Adrenal gland (tissue), 12 donors: ENCODE results near the gene YWHAH. TPM values are rescaled to one million over a fixed set of nuclear protein-coding genes. Genes with fewer than 3 reads are reported as not detected.

Experiments
- DNase-seq, 7 donors: peaks; one replicate each; pipeline ENCODE4 v3.0.0-alpha.2; 2019 to 2020
- H3K27ac ChIP-seq, 5 donors: fragments of 200-600 bp; sonication (generic) in 4 of 5; 1 replicate in 3 of 5; 2 replicates in 2 of 5; pipeline versions ENCODE4 v1.5.1 to v1.8.0; 2016 to 2020; ENCODE audit warnings: mild to moderate bottlenecking in 1 of 5
- H3K27me3 ChIP-seq: fragments of 200-600 bp; 2 replicates; pipeline ENCODE4 v1.8.0; 2021
- H3K36me3 ChIP-seq, 2 donors: fragments of 200-600 bp; replicated peaks in 1 of 2; 1 replicate in 1 of 2; 2 replicates in 1 of 2; pipeline versions ENCODE4 v1.5.1 to v1.8.0; 2018 to 2022
- H3K4me1 ChIP-seq, 2 donors: fragments of 200-600 bp; replicated peaks in 1 of 2; 1 replicate in 1 of 2; 2 replicates in 1 of 2; pipeline versions ENCODE4 v1.5.1 to v1.8.0; 2018 to 2021
- H3K4me3 ChIP-seq, 4 donors: fragments of 200-600 bp; sonication (generic) in 3 of 4; one replicate each; pipeline ENCODE4 v1.5.1; 2016 to 2018
- H3K9me3 ChIP-seq, 3 donors: fragments of 200-600 bp; sonication (generic) in 1 of 3; replicated peaks in 1 of 3; 1 replicate in 2 of 3; 2 replicates in 1 of 3; pipeline versions ENCODE4 v1.5.1 to v1.8.0; 2016 to 2021
- CTCF ChIP-seq, 6 experiments: fragments of 450-650 bp in 4 of 6; fragments of 200-600 bp in 2 of 6; sonication (generic) in 1 of 6; IDR thresholded peaks; 1 replicate in 5 of 6; 2 replicates in 1 of 6; pipeline versions ENCODE4 v1.5.1 to v1.8.0; 2016 to 2021; ENCODE audit warnings: antibody characterized with exemption in 6 of 6, mild to moderate bottlenecking in 2 of 6, moderate library complexity in 1 of 6
- POLR2A ChIP-seq, 2 donors: fragments of 450-650 bp; IDR thresholded peaks; one replicate each; pipeline ENCODE4 v1.6.1; 2017; ENCODE audit warnings: antibody characterized with exemption in 2 of 2, mild to moderate bottlenecking in 2 of 2, moderate library complexity in 1 of 2
- WGBS, 4 donors: extraction: QIAGEN DNeasy Blood & Tissue Kit in 2 of 4; methylation state at CpG; one replicate each; pipeline versions ENCODE4 v1.1.5 to v1.1.7; 2013 to 2017; 5-methylcytosine and 5-hydroxymethylcytosine counted together
- intact Hi-C, 2 donors: fragments of 100-400 bp; cut with DNase I; formaldehyde crosslinking; loops; one replicate each; pipeline versions ENCODE4 v1.14.1 to v1.15.0; 2022 to 2023
- polyA plus RNA-seq, 3 donors: library from polyadenylated mRNA; stranded (reverse); fragments of 200-250 nt in 2 of 3; fragments of 350-450 nt in 1 of 3; fragmentation: Illumina TruSeq in 1 of 3; extraction: RNeasy Lipid Tissue Mini Kit (QIAGEN cat#74804) in 1 of 3; gene quantifications; one replicate each; pipeline ENCODE4 v1.2.3, GENCODE V29; 2013 to 2014
- total RNA-seq, 9 donors: library from RNA; depleted of rRNA in 4 of 9; stranded (reverse); fragments of >200 nt in 4 of 9; fragments of 120-200 nt in 1 of 9; fragmentation: NEBNext Ultra II Directional in 1 of 9; extraction: Animal tissue kit (Norgen Biotek cat#: 25700) in 1 of 9; gene quantifications; one replicate each; pipeline versions ENCODE4 v1.1.0 to v1.2.4, GENCODE V29; 2013 to 2023
- donor health status: healthy with polysubstance abuse.
- donor health status: Bipolar disorder and iron deficiency.
- donor health status: DM: yes; HTN: yes; CAD: no.
- donor health status: DM: no; HTN: no; CAD: no.
- donor health status: DM: no; HTN: no; CAD: no.
- donor health status: DM: yes; HTN: yes; CAD: no.

The YWHAH gene
- total and polyA plus RNA-seq, 12 donors: 50.6 to 128 (median 73.7) TPM

DNA sequence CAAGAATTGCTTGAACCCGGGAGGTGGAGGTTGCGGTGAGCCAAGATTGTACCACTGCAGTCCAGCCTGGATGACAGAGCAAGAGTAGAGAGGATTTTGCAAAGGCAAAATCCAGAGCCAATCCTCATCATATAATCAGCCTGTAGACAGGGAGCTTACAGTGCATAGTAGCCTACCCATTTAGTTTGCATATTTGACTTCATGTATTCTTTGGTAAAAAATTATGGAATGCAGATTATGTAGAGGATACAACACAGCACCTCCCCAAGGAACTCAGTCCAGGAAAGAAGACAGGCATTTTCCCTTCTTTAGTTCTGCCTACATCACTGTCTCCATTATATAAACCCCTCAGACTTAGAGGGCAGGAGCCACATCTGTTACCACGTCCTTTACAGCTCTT, 39.7 kb upstream of the YWHAH start:
- no peak overlapping the region for H3K27ac ChIP-seq
- no peaks in the 10 kb centered on the region for H3K9me3 ChIP-seq
- H3K36me3 ChIP-seq: peaks cover 0 to 22% of the 10 kb centered on the region in 2 donors
- no peak for DNase-seq
- intact Hi-C loops: no loop called here
- no peak for TF ChIP-seq POLR2A (IDR thresholded peaks at IDR 0.05)
- TF ChIP-seq CTCF (IDR thresholded peaks at IDR 0.05): no peak
- no peaks in the 10 kb centered on the region for H3K4me1 ChIP-seq
- no peaks in the 10 kb centered on the region for H3K27me3 ChIP-seq
- WGBS, 4 donors: 95 to 100% (median 98%) methylated on average over 3 of the region's 3 CpGs
- no peak overlapping the region for H3K4me3 ChIP-seq

DNA sequence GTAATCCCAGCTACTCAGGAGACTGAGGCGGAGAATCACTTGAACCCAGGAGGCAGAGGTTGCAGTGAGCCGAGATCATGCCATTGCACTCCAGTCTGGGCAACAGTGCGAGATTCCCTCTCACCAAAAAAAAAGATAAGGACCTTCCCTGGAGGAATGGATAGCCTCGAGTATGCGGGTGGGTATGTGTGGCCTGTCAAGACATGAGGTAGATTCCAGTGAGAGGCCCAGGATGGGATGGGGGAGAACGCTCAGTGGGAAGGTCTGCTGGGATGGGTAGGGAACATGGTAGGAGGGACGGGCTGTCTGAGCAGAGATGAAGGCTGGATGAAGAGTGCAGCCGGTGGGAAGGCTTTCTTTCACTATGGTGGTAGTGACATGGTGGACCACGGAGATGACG, 39.0 kb upstream of the YWHAH start:
- Histone ChIP-seq H3K4me1 (no peaks in the 10 kb centered on the region), H3K9me3 (no peaks in the 10 kb centered on the region), H3K27me3 (no peaks in the 10 kb centered on the region), H3K27ac (no peak overlapping the region), H3K4me3 (no peak overlapping the region), H3K36me3 (peaks cover 0 to 22% of the 10 kb centered on the region in 2 donors)
- no peak for TF ChIP-seq CTCF (IDR thresholded peaks at IDR 0.05)
- no peak for TF ChIP-seq POLR2A (IDR thresholded peaks at IDR 0.05)
- intact Hi-C loops: no loop called here
- 92 to 96% (median 94%) methylated on average over 10 of the region's 10 CpGs for WGBS, 4 donors
- DNase-seq: no peak

- Histone ChIP-seq H3K4me1 (no peaks in the 10 kb centered on the region), H3K27ac (no peak overlapping the region), H3K4me3 (no peak overlapping the region), H3K27me3 (no peaks in the 10 kb centered on the region), H3K36me3 (peaks cover 0 to 22% of the 10 kb centered on the region in 2 donors), H3K9me3 (no peaks in the 10 kb centered on the region)
- intact Hi-C loops: no loop called here
- TF ChIP-seq CTCF (IDR thresholded peaks at IDR 0.05) (no peak), POLR2A (IDR thresholded peaks at IDR 0.05) (no peak)
- 95 to 98% (median 97%) methylated on average over 13 to 16 of the region's 16 CpGs for WGBS, 4 donors
- DNase-seq: no peak
Measured at GRCh38 chr22:31906086-31906485, 38.2 kb upstream of the YWHAH start.

- no peak for DNase-seq
- no peaks in the 10 kb centered on the region for H3K27me3 ChIP-seq
- no peak overlapping the region for H3K4me3 ChIP-seq
- no peaks in the 10 kb centered on the region for H3K4me1 ChIP-seq
- TF ChIP-seq POLR2A (IDR thresholded peaks at IDR 0.05): no peak
- TF ChIP-seq CTCF (IDR thresholded peaks at IDR 0.05): no peak
- H3K27ac ChIP-seq: no peak overlapping the region
- H3K36me3 ChIP-seq: peaks cover 0 to 22% of the 10 kb centered on the region in 2 donors
- intact Hi-C loops: no loop called here
- 88 to 92% (median 90%) methylated on average over 4 to 5 of the region's 5 CpGs for WGBS, 4 donors
- H3K9me3 ChIP-seq: no peaks in the 10 kb centered on the region
Measured at GRCh38 chr22:31906569-31906968, 37.8 kb upstream of the YWHAH start.
